HG03097 (cell line): ENCODE data around the gene INPPL1.

Source experiments
- ATAC-seq: cut with Tn5 transposase; IDR thresholded peaks from one replicate; pipeline ENCODE4 v1.9.1; 2021; ENCODE audit not compliant: unreplicated experiment, low FRiP score

INPPL1 gene

GRCh38 chr11:72271980-72272379 is 47.4 kb downstream of the INPPL1 start:
- no peak for ATAC-seq

GRCh38 chr11:72274435-72274834 is 49.9 kb downstream of the INPPL1 start:
- ATAC-seq: no peak

GRCh38 chr11:72278905-72279304 is 54.3 kb downstream of the INPPL1 start:
- ATAC-seq: no peak

- ATAC-seq: no peak
These were observed 55.5 kb downstream of the INPPL1 start for GRCh38 chr11:72280037-72280436.

- no peak for ATAC-seq
These were observed 56.3 kb downstream of the INPPL1 start for GRCh38 chr11:72280726-72281315.

GRCh38 chr11:72283947-72284346 is 59.4 kb downstream of the INPPL1 start:
- ATAC-seq: no peak

- ATAC-seq: no peak
These were observed 62.7 kb downstream of the INPPL1 start for GRCh38 chr11:72287293-72287692.
